Chondrocyte (in vitro differentiated cells): ENCODE measurements around the gene GPRC5B. TPM values are rescaled to one million over a fixed set of nuclear protein-coding genes. Genes with fewer than 3 reads are reported as not detected.

Experiments
- DNase-seq: peaks from one replicate; pipeline ENCODE4 v3.0.0; 2021; ENCODE audit warnings: mixed read lengths, low spot score
- H3K27ac Mint-ChIP-seq: one replicate; pipeline ENCODE4 v1.8.0; 2021; ENCODE audit warnings: mild to moderate bottlenecking, moderate library complexity, mixed read lengths; ENCODE audit not compliant: unreplicated experiment
- H3K27me3 Mint-ChIP-seq: 2 replicates; pipeline ENCODE4 v1.8.0; 2021; ENCODE audit warnings: low read depth, mixed read lengths
- H3K36me3 Mint-ChIP-seq: 2 replicates; pipeline ENCODE4 v1.8.0; 2021; ENCODE audit warnings: low read depth, mixed read lengths
- H3K4me1 Mint-ChIP-seq: 2 replicates; pipeline ENCODE4 v1.8.0; 2021; ENCODE audit warnings: low read depth, mild to moderate bottlenecking, mixed read lengths
- H3K4me3 Mint-ChIP-seq: one replicate; pipeline ENCODE4 v1.8.0; 2021; ENCODE audit warnings: mild to moderate bottlenecking, moderate library complexity, mixed read lengths; ENCODE audit not compliant: unreplicated experiment
- H3K9me3 Mint-ChIP-seq: 2 replicates; pipeline ENCODE4 v1.8.0; 2021; ENCODE audit warnings: low read depth, mixed read lengths
- total RNA-seq: library from RNA; stranded (reverse); gene quantifications from 3 replicates; pipeline ENCODE4 v1.2.1, GENCODE V29; 2021
- TF ChIP-seq, protein P1 (sequence below): fragments of 200-600 bp; sonication (generic); IDR thresholded peaks from 2 replicates; pipeline ENCODE4 v1.5.0; 2021; ENCODE audit warnings: antibody characterized with exemption, mild to moderate bottlenecking, moderate library complexity

Gene GPRC5B
- total RNA-seq, 1 donor from 2014 or later = 2.2 TPM

DNA sequence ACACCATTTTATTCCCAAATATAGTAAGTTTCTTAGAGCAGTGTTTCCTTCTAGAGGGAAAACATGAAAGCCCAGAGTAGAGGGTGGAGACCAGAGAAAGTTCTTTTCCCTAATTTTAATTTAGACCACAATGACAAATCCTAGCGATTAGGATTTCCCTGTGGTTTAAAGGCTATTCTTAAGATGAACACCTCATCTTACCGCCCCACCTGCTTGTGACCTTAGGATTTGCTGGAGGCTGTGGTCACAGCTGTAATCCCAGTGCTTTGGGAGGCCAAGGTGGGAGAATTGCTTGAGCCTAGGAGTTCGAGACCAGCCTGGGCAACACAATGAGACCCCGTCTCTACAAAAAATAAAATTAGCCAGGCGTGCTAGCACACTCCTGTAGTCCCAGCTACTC is 51.1 kb downstream of the GPRC5B start:
- H3K4me3 Mint-ChIP-seq = no peak overlapping the region
- H3K27ac Mint-ChIP-seq = no peak overlapping the region
- H3K4me1 Mint-ChIP-seq = peaks cover 24% of the 10 kb centered on the region
- TF ChIP-seq, protein P1, sequence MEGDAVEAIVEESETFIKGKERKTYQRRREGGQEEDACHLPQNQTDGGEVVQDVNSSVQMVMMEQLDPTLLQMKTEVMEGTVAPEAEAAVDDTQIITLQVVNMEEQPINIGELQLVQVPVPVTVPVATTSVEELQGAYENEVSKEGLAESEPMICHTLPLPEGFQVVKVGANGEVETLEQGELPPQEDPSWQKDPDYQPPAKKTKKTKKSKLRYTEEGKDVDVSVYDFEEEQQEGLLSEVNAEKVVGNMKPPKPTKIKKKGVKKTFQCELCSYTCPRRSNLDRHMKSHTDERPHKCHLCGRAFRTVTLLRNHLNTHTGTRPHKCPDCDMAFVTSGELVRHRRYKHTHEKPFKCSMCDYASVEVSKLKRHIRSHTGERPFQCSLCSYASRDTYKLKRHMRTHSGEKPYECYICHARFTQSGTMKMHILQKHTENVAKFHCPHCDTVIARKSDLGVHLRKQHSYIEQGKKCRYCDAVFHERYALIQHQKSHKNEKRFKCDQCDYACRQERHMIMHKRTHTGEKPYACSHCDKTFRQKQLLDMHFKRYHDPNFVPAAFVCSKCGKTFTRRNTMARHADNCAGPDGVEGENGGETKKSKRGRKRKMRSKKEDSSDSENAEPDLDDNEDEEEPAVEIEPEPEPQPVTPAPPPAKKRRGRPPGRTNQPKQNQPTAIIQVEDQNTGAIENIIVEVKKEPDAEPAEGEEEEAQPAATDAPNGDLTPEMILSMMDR = no peak
- H3K9me3 Mint-ChIP-seq = no peaks in the 10 kb centered on the region
- no peak for DNase-seq
- H3K36me3 Mint-ChIP-seq = no peaks in the 10 kb centered on the region
- H3K27me3 Mint-ChIP-seq = no peaks in the 10 kb centered on the region

DNA sequence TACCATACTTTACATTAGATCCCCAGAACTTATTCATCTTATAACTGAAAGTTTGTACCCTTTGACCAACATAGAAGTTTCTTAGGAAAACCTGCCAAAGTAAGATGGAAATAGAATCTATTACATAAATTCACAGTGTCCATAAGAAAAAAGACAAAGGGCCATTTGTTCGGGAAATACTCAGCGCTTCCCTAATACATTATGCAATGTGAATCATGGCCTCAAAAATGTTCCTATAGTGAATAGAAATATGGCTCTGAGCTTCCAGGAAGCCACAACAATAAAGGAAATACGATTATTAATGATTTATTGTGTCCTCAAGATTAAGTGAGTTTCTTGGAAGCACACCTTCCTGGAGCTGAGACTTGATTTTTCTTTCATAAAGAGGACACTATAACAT is 51.5 kb downstream of the GPRC5B start:
- Mint-ChIP-seq H3K9me3 (no peaks in the 10 kb centered on the region), H3K27ac (peak overlapping the region; percentile 2), H3K36me3 (no peaks in the 10 kb centered on the region), H3K4me1 (peaks cover 24% of the 10 kb centered on the region), H3K4me3 (no peak overlapping the region), H3K27me3 (no peaks in the 10 kb centered on the region)
- TF ChIP-seq, protein P1 = no peak
- no peak for DNase-seq

DNA sequence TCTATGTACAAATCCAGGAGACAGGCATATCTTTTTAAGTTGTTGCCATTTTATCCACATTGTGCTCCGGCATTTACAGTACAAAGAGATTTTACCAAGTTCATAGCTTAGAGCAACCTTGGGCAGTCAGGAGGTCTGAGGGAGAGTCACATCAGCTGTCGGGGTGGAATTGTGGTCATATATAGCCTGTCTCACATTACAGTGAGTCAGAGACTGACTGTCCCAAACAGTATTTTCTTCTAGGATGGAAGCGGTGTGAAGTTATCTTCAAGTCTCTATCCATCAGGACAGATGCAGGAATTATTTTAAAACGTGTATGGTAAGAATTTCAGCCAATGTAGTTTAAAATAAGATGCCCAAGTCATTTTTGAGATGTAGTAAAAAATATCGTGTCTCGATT is 53.0 kb downstream of the GPRC5B start:
- Mint-ChIP-seq H3K36me3 (no peaks in the 10 kb centered on the region), H3K27me3 (no peaks in the 10 kb centered on the region), H3K27ac (peak overlapping the region; percentile 76), H3K9me3 (no peaks in the 10 kb centered on the region), H3K4me1 (peaks cover 24% of the 10 kb centered on the region), H3K4me3 (no peak overlapping the region)
- no peak for DNase-seq
- TF ChIP-seq, protein P1 = no peak

DNA sequence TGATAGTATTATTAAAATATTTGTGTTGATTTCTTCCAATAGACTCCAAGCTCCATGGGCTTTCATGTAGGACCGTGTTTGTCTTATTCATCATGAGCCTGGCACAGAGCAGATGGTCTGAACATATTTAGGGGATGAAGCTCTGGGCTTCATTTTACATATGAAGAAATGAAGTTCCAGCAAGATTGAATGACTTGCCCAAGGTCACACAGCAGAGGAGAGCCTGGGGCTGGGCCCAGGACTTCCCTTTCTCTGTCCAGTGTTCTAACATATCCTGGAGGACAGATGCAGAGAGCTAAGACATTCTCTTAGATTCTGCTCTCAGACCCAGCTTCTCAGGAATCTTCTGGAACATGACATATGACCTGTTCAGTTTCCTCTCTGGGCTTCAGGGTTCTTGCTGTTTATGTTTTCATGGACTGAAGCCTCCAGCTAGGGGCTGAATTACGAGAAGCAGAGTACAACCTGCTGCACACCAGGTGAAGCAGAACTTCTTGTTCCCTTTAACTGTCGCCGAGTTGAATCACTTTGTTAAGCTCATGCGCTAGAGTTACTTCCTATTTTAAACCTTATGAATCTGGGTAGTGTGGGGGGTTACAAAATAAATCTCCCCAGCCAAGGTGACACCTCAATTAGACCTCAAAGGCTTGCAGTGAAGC is 53.6 kb downstream of the GPRC5B start:
- Mint-ChIP-seq H3K36me3 (no peaks in the 10 kb centered on the region), H3K27ac (peak overlapping the region; percentile 76), H3K4me3 (no peak overlapping the region), H3K27me3 (no peaks in the 10 kb centered on the region), H3K9me3 (no peaks in the 10 kb centered on the region), H3K4me1 (peaks cover 18% of the 10 kb centered on the region)
- TF ChIP-seq, protein P1 = no peak
- no peak for DNase-seq

DNA sequence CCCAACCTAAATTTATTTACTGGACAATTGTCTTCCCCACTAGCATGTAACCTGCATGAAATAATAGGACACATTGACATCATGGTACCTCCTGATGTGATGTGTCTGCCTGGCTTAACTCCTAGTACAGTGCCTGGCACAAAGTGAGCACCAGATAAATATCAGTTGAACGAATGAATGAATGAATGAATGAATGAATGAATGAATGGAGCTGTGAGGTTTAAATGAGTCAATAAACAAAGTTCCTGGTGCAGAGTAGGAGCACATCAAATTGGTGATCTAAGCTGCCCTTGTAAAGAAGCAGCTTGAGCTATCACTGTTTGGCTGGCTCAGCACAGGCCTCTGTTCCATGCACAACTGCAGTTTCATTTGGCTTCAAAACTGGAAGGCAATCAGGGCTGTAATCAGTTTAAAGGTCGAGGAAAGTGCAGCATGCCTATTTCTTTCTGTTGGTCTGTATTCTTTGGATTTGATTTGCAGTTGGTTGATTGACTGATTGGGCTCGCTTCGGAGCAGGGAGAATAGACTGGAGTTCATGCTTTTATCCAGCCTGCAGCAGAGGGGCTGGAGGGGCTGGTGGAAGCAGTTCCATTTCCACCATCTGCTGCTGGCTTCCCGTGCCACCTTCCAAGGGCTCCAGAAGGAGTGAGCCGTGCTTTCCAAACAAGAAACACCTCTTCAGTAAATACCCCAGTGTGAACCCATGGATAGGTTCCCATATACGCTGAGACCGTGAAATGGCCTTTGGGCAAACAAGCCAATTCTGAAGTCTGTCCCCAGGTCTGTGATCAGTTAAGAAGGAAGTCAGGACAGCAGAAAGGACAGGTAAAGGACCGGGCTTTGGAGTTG is 54.6 kb downstream of the GPRC5B start:
- TF ChIP-seq, protein P1 = no peak
- peaks cover 16% of the 10 kb centered on the region for H3K4me1 Mint-ChIP-seq
- no peak overlapping the region for H3K27ac Mint-ChIP-seq
- no peaks in the 10 kb centered on the region for H3K27me3 Mint-ChIP-seq
- DNase-seq = no peak
- no peak overlapping the region for H3K4me3 Mint-ChIP-seq
- no peaks in the 10 kb centered on the region for H3K9me3 Mint-ChIP-seq
- H3K36me3 Mint-ChIP-seq = no peaks in the 10 kb centered on the region
